HEK293 (cell line): ENCODE results near the gene NEUROG3.

Experiments
- GLI2 ChIP-seq: fragments of 450-650 bp; formaldehyde crosslinking; IDR thresholded peaks from 2 replicates; pipeline ENCODE4; 2017; ENCODE audit warnings: missing biosample characterization, missing genetic modification characterization, low read depth, borderline replicate concordance
- GLIS1 ChIP-seq: fragments of 450-650 bp; formaldehyde crosslinking; IDR thresholded peaks from 2 replicates; pipeline ENCODE4 v1.5.1; 2016; ENCODE audit warnings: missing biosample characterization, missing genetic modification characterization
- GLIS2 ChIP-seq: fragments of 450-650 bp; formaldehyde crosslinking; IDR thresholded peaks from 2 replicates; pipeline ENCODE4 v1.5.1; 2016; ENCODE audit warnings: missing biosample characterization, missing genetic modification characterization
- IKZF3 ChIP-seq: fragments of 450-650 bp; IDR thresholded peaks from 2 replicates; pipeline ENCODE4 v1.5.0; 2018; ENCODE audit warnings: missing biosample characterization, mild to moderate bottlenecking, missing genetic modification characterization, moderate library complexity
- KLF1 ChIP-seq: fragments of 450-650 bp; formaldehyde crosslinking; IDR thresholded peaks from 2 replicates; pipeline ENCODE4 v1.5.1; 2016; ENCODE audit warnings: missing biosample characterization, missing genetic modification characterization
- KLF9 ChIP-seq: fragments of 450-650 bp; formaldehyde crosslinking; IDR thresholded peaks from 2 replicates; pipeline ENCODE4 v1.5.1; 2016; ENCODE audit warnings: missing biosample characterization, missing genetic modification characterization, low read depth
- OSR2 ChIP-seq: fragments of 450-650 bp; formaldehyde crosslinking; IDR thresholded peaks from 2 replicates; pipeline ENCODE4 v1.5.1; 2016; ENCODE audit warnings: missing biosample characterization, missing genetic modification characterization
- SETDB1 ChIP-seq: IDR thresholded peaks from one replicate; pipeline ENCODE4 v1.6.1; 2017; ENCODE audit warnings: mild to moderate bottlenecking, low read length, moderate library complexity, mixed read lengths; ENCODE audit not compliant: insufficient read length
- SP7 ChIP-seq: fragments of 450-650 bp; formaldehyde crosslinking; IDR thresholded peaks from 2 replicates; pipeline ENCODE4 v1.5.1; 2016; ENCODE audit warnings: missing biosample characterization, missing genetic modification characterization
- ZBTB8A ChIP-seq: fragments of 450-650 bp; formaldehyde crosslinking; IDR thresholded peaks from 2 replicates; pipeline ENCODE4 v1.5.1; 2016; ENCODE audit warnings: missing biosample characterization, missing genetic modification characterization
- ZNF133 ChIP-seq: fragments of 450-650 bp; formaldehyde crosslinking; IDR thresholded peaks from 2 replicates; pipeline ENCODE4 v1.5.1; 2016; ENCODE audit warnings: missing biosample characterization, missing genetic modification characterization
- ZNF157 ChIP-seq: fragments of 450-650 bp; formaldehyde crosslinking; IDR thresholded peaks from 2 replicates; pipeline ENCODE4 v1.5.1; 2016; ENCODE audit warnings: missing biosample characterization, missing genetic modification characterization
- ZNF184 ChIP-seq: fragments of 450-650 bp; IDR thresholded peaks from 2 replicates; pipeline ENCODE4 v1.5.1; 2018; ENCODE audit warnings: missing biosample characterization, mild to moderate bottlenecking, missing genetic modification characterization
- ZNF223 ChIP-seq: fragments of 450-650 bp; formaldehyde crosslinking; IDR thresholded peaks from 2 replicates; pipeline ENCODE4 v1.5.1; 2016; ENCODE audit warnings: missing biosample characterization, missing genetic modification characterization
- ZNF266 ChIP-seq: fragments of 450-650 bp; formaldehyde crosslinking; IDR thresholded peaks from 2 replicates; pipeline ENCODE4 v1.5.1; 2016; ENCODE audit warnings: missing biosample characterization, missing genetic modification characterization, low read depth
- ZNF433 ChIP-seq: fragments of 450-650 bp; formaldehyde crosslinking; IDR thresholded peaks from 2 replicates; pipeline ENCODE4 v1.5.1; 2016; ENCODE audit warnings: missing biosample characterization, missing genetic modification characterization, low read depth
- ZNF561 ChIP-seq: fragments of 450-650 bp; IDR thresholded peaks from 2 replicates; pipeline ENCODE4 v1.5.1; 2018; ENCODE audit warnings: missing biosample characterization, missing genetic modification characterization, borderline replicate concordance
- ZNF660 ChIP-seq: fragments of 450-650 bp; IDR thresholded peaks from 2 replicates; pipeline ENCODE4 v1.5.1; 2018; ENCODE audit warnings: missing biosample characterization, mild to moderate bottlenecking, missing genetic modification characterization
- ZNF776 ChIP-seq: fragments of 450-650 bp; formaldehyde crosslinking; IDR thresholded peaks from 2 replicates; pipeline ENCODE4 v1.5.0; 2017; ENCODE audit warnings: missing biosample characterization, missing genetic modification characterization, borderline replicate concordance
- ZNF837 ChIP-seq: fragments of 450-650 bp; formaldehyde crosslinking; IDR thresholded peaks from 2 replicates; pipeline ENCODE4 v1.5.1; 2016; ENCODE audit warnings: missing biosample characterization, missing genetic modification characterization
- ZSCAN16 ChIP-seq: fragments of 450-650 bp; formaldehyde crosslinking; IDR thresholded peaks from 2 replicates; pipeline ENCODE4 v1.5.1; 2016; ENCODE audit warnings: missing biosample characterization, missing genetic modification characterization
- TF ChIP-seq, protein P1 (sequence below): fragments of 450-650 bp; formaldehyde crosslinking; IDR thresholded peaks from 2 replicates; pipeline ENCODE4 v1.5.1; 2016; ENCODE audit warnings: missing biosample characterization, missing genetic modification characterization
- TF ChIP-seq, protein P2 (sequence below): fragments of 450-650 bp; formaldehyde crosslinking; IDR thresholded peaks from 2 replicates; pipeline ENCODE4 v1.5.1; 2016; ENCODE audit warnings: missing biosample characterization, missing genetic modification characterization
- TF ChIP-seq, protein P3 (sequence below): fragments of 450-650 bp; formaldehyde crosslinking; optimal IDR thresholded peaks from 2 replicates; pipeline ENCODE3; 2016; ENCODE audit warnings: missing biosample characterization, mild to moderate bottlenecking, missing genetic modification characterization
- TF ChIP-seq, protein P4 (sequence below): fragments of 450-650 bp; formaldehyde crosslinking; IDR thresholded peaks from 2 replicates; pipeline ENCODE4 v1.5.1; 2016; ENCODE audit warnings: missing biosample characterization, missing genetic modification characterization
- TF ChIP-seq, protein P5 (sequence below): fragments of 450-650 bp; formaldehyde crosslinking; IDR thresholded peaks from 2 replicates; pipeline ENCODE4 v1.5.1; 2016; ENCODE audit warnings: missing biosample characterization, missing genetic modification characterization
- TF ChIP-seq, protein P6 (sequence below): fragments of 450-650 bp; formaldehyde crosslinking; IDR thresholded peaks from 2 replicates; pipeline ENCODE4 v1.5.1; 2016; ENCODE audit warnings: missing biosample characterization, missing genetic modification characterization
- TF ChIP-seq, protein P7 (sequence below): fragments of 450-650 bp; formaldehyde crosslinking; IDR thresholded peaks from 2 replicates; pipeline ENCODE4 v1.5.1; 2016; ENCODE audit warnings: missing biosample characterization, missing genetic modification characterization

The NEUROG3 gene

DNA sequence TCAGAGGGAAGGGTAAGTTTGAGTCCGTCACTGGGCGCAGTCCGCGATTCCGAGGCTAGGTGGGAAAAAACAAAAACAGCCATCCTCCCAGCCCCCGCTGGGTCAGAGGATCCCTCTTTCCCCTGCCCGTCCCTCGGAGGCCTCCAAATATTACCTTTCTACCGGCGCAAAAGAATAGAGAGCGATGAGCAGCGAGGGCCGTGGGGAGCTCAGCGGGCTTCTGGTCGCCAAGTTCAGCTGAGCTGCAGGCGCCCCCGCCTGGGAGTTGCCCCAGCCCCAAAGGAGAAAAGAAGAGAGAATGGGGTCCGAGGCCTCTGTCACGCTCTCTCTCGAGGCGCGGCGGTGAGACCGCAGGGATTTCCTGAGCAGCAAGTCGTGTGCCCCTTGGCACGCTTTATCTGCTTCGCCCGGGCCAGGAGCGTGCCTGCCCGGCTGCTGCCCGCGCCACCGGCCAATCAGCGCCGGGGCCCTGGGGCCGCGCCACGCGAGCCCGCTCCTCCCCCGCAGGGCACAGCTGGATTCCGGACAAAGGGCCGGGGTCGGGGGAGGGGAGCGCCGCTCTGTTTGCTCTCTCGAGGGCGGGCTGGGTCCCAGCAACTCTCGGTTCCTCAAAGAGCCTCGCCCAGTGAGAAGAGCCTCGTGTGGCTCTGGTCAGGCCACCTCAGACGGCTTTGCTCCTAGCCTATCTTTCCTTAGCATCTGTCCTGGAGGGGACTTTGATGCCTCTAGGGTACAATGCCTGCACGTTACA lies at the start of gene NEUROG3 (continued):
- TF ChIP-seq GLIS1 (tag by site-specific recombination) (peak; percentile 84), ZNF133 (tag by site-specific recombination) (no peak), ZNF660 (tag by site-specific recombination) (peak; percentile 74), ZNF433 (no peak), ZBTB8A (tag by site-specific recombination) (no peak; the same call in 1 of the 2 replicates), ZNF223 (no peak), ZNF184 (tag by site-specific recombination) (0 out of 2 replicates have a peak, but pooled peaks have one; percentile 32), ZNF157 (tag by site-specific recombination) (no peak), GLI2 (tag by site-specific recombination) (peak; percentile 30; the same call in 1 of the 2 replicates), OSR2 (peak; percentile 34; the same call in 1 of the 2 replicates), SP7 (tag by site-specific recombination) (peak; percentile 51; the same call in 1 of the 2 replicates), ZNF561 (tag by site-specific recombination) (0 out of 2 replicates have a peak, but pooled peaks have one; percentile 23), KLF1 (tag by site-specific recombination) (peak; percentile 22; the same call in 1 of the 2 replicates), GLIS2 (tag by site-specific recombination) (peak; percentile 25; the same call in 1 of the 2 replicates), SETDB1 (no peak), KLF9 (tag by site-specific recombination) (0 out of 2 replicates have a peak, but pooled peaks have one; percentile 1), ZNF837 (tag by site-specific recombination) (no peak), ZNF776 (tag by site-specific recombination) (no peak), ZSCAN16 (tag by site-specific recombination) (no peak), IKZF3 (tag by site-specific recombination) (peak; percentile 45; the same call in 1 of the 2 replicates), ZNF266 (no peak)
- TF ChIP-seq, protein P1, sequence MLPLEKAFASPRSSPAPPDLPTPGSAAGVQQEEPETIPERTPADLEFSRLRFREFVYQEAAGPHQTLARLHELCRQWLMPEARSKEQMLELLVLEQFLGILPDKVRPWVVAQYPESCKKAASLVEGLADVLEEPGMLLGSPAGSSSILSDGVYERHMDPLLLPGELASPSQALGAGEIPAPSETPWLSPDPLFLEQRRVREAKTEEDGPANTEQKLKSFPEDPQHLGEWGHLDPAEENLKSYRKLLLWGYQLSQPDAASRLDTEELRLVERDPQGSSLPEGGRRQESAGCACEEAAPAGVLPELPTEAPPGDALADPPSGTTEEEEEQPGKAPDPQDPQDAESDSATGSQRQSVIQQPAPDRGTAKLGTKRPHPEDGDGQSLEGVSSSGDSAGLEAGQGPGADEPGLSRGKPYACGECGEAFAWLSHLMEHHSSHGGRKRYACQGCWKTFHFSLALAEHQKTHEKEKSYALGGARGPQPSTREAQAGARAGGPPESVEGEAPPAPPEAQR (tag by site-specific recombination): no peak
- TF ChIP-seq, protein P2, sequence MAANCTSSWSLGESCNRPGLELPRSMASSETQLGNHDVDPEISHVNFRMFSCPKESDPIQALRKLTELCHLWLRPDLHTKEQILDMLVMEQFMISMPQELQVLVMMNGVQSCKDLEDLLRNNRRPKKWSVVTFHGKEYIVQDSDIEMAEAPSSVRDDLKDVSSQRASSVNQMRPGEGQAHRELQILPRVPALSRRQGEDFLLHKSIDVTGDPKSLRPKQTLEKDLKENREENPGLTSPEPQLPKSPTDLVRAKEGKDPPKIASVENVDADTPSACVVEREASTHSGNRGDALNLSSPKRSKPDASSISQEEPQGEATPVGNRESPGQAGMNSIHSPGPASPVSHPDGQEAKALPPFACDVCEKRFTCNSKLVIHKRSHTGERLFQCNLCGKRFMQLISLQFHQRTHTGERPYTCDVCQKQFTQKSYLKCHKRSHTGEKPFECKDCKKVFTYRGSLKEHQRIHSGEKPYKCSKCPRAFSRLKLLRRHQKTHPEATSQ (tag by site-specific recombination): no peak
- TF ChIP-seq, protein P3, sequence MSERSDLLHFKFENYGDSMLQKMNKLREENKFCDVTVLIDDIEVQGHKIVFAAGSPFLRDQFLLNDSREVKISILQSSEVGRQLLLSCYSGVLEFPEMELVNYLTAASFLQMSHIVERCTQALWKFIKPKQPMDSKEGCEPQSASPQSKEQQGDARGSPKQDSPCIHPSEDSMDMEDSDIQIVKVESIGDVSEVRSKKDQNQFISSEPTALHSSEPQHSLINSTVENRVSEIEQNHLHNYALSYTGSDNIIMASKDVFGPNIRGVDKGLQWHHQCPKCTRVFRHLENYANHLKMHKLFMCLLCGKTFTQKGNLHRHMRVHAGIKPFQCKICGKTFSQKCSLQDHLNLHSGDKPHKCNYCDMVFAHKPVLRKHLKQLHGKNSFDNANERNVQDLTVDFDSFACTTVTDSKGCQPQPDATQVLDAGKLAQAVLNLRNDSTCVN (tag by site-specific recombination): peak; percentile 36
- TF ChIP-seq, protein P4, sequence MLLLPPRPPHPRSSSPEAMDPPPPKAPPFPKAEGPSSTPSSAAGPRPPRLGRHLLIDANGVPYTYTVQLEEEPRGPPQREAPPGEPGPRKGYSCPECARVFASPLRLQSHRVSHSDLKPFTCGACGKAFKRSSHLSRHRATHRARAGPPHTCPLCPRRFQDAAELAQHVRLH: no peak
- TF ChIP-seq, protein P5, sequence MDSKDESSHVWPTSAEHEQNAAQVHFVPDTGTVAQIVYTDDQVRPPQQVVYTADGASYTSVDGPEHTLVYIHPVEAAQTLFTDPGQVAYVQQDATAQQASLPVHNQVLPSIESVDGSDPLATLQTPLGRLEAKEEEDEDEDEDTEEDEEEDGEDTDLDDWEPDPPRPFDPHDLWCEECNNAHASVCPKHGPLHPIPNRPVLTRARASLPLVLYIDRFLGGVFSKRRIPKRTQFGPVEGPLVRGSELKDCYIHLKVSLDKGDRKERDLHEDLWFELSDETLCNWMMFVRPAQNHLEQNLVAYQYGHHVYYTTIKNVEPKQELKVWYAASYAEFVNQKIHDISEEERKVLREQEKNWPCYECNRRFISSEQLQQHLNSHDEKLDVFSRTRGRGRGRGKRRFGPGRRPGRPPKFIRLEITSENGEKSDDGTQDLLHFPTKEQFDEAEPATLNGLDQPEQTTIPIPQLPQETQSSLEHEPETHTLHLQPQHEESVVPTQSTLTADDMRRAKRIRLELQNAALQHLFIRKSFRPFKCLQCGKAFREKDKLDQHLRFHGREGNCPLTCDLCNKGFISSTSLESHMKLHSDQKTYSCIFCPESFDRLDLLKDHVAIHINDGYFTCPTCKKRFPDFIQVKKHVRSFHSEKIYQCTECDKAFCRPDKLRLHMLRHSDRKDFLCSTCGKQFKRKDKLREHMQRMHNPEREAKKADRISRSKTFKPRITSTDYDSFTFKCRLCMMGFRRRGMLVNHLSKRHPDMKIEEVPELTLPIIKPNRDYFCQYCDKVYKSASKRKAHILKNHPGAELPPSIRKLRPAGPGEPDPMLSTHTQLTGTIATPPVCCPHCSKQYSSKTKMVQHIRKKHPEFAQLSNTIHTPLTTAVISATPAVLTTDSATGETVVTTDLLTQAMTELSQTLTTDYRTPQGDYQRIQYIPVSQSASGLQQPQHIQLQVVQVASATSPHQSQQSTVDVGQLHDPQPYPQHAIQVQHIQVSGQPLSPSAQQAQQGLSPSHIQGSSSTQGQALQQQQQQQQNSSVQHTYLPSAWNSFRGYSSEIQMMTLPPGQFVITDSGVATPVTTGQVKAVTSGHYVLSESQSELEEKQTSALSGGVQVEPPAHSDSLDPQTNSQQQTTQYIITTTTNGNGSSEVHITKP (tag by site-specific recombination): 0 out of 2 replicates have a peak, but pooled peaks have one; percentile 4
- TF ChIP-seq, protein P6, sequence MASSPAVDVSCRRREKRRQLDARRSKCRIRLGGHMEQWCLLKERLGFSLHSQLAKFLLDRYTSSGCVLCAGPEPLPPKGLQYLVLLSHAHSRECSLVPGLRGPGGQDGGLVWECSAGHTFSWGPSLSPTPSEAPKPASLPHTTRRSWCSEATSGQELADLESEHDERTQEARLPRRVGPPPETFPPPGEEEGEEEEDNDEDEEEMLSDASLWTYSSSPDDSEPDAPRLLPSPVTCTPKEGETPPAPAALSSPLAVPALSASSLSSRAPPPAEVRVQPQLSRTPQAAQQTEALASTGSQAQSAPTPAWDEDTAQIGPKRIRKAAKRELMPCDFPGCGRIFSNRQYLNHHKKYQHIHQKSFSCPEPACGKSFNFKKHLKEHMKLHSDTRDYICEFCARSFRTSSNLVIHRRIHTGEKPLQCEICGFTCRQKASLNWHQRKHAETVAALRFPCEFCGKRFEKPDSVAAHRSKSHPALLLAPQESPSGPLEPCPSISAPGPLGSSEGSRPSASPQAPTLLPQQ (tag by site-specific recombination): peak; percentile 50; the same call in 1 of the 2 replicates
- TF ChIP-seq, protein P7, sequence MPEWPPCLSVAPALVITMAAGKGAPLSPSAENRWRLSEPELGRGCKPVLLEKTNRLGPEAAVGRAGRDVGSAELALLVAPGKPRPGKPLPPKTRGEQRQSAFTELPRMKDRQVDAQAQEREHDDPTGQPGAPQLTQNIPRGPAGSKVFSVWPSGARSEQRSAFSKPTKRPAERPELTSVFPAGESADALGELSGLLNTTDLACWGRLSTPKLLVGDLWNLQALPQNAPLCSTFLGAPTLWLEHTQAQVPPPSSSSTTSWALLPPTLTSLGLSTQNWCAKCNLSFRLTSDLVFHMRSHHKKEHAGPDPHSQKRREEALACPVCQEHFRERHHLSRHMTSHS (tag by site-specific recombination): peak; percentile 93
